ENCODE measurements around the gene CSRP3. TPM values are rescaled to one million over a fixed set of nuclear protein-coding genes. Genes with fewer than 3 reads are reported as not detected.

The CSRP3 gene
- total and polyA plus RNA-seq, 9 of the 15 experiments (the other 6 are each of a cell fraction or from before 2014, with no cell fraction given): 0.14 TPM; not detected in 8

DNA sequence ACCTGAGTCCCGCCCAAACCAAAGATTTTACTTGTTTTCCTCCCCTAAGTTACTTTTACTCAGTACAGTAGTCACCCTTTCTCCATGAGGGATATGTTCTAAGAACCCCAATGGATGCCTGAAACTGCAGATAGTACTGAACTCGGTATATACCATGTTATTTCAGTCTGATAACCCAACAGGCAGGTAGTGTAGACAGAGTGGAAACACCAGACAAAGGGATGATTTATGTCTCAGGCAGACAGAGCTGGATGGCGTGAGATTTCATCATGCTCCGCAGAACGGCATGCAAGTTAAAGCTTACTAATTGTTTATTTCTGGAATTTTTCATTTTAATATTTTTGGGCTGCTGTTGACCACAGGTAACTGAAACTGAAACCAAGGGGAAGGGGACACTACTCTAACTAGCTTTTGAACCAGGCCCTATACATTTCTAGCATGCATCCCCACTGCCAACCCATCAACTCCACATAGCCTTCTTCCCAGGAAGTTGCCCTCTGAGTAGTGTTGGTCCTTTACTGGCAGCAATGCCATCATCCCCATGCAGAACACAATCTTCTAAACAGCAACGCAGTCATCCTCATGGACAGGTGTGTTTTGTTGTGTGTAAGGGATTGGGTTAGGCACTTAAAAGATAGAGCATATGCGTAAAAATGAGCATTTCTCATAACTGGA, 27.7 kb downstream of the CSRP3 start (continued):
- TF ChIP-seq PURB (CRISPR knock-in tag; IDR thresholded peaks at IDR 0.05; ENCODE audit: low read depth) (no peak), ZNF239 (CRISPR knock-in tag; IDR thresholded peaks at IDR 0.05) (peak; percentile 11; the same call in 1 of the 2 replicates), CXXC5 (CRISPR knock-in tag; IDR thresholded peaks at IDR 0.05) (peak; percentile 61; the same call in 1 of the 2 replicates), FOXP1 (CRISPR knock-in tag; IDR thresholded peaks at IDR 0.05) (no peak), CEBPB (tag; IDR thresholded peaks at IDR 0.05) (0 out of 2 replicates have a peak, but pooled peaks have one; percentile 27), ZNF644 (tag; IDR thresholded peaks at IDR 0.05; ENCODE audit: low read depth) (peak; percentile 86), ZNF76 (CRISPR knock-in tag; IDR thresholded peaks at IDR 0.05; ENCODE audit: borderline replicate concordance) (0 out of 2 replicates have a peak, but pooled peaks have one; percentile 37), PBX2 (CRISPR knock-in tag; IDR thresholded peaks at IDR 0.05; ENCODE audit: low read depth) (peak; percentile 66), PBX2 (tag; conservative IDR thresholded peaks at IDR 0.05; ENCODE audit: low read depth) (peak; percentile 96), SMAD4 (CRISPR knock-in tag; conservative IDR thresholded peaks at IDR 0.05) (peak; percentile 95), ZNF512 (tag; IDR thresholded peaks at IDR 0.05) (no peak), ELF4 (CRISPR knock-in tag; IDR thresholded peaks at IDR 0.05) (0 out of 2 replicates have a peak, but pooled peaks have one; percentile 8)
- TF ChIP-seq, protein P1, sequence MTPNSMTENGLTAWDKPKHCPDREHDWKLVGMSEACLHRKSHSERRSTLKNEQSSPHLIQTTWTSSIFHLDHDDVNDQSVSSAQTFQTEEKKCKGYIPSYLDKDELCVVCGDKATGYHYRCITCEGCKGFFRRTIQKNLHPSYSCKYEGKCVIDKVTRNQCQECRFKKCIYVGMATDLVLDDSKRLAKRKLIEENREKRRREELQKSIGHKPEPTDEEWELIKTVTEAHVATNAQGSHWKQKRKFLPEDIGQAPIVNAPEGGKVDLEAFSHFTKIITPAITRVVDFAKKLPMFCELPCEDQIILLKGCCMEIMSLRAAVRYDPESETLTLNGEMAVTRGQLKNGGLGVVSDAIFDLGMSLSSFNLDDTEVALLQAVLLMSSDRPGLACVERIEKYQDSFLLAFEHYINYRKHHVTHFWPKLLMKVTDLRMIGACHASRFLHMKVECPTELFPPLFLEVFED (CRISPR knock-in tag; conservative IDR thresholded peaks at IDR 0.05): 0 out of 2 replicates have a peak, but pooled peaks have one; percentile 20
